ENCODE measurements around the gene ATP13A3.
A peak's percentile ranks its signal among the peaks of the same experiment; 100 is the strongest.

ATP13A3 gene

DNA sequence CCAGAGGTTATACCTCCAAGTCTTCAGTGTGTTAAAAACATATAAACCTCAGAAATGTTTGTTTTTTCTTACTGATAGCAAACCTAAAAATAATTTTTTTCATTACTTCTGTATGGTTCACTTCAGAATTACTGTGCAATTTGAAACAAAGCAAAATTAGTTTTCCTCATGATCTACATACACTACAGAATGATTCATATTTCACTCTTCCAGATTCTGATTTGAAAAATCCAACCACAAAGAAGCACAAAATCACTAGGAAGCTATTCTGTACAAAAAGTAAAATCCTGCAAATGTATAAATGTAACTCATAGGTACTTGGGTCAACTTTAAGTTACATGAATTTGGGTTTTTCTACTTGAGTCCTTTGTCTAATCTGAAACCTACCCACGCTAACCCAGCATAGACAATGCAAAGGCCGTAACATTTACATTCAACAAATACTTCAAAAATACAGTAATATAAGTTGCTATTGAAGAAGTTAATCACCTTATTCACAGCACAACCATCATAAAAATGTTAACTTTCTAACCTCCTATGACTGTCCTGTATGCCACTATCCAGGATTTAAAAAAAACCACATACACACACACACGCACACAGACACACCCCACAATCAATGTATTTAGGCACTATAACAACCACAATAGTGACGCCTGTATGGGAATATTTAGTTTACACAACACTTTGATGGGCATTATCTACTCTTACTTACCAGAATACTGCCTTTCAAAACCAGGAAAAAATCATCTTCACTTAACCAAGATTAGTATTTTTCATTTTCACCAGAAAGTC is 11.5 kb downstream of the ATP13A3 start:
- H3K36me3 Mint-ChIP-seq = peaks cover 2% of the 10 kb centered on the region
- H3K4me3 Mint-ChIP-seq = no peak overlapping the region
- no peaks in the 10 kb centered on the region for H3K9me3 Mint-ChIP-seq
- CTCF ChIA-PET = interaction anchor here (1.0 to 4.9 kb wide), 4 partner anchors 11 to 119 kb away, joined by 3 to 35 read pairs (median 8); no protein-coding TSS in a partner anchor
- H3K27me3 Mint-ChIP-seq = no peaks in the 10 kb centered on the region
- peaks cover 10% of the 10 kb centered on the region for H3K4me1 Mint-ChIP-seq
- DNase-seq = no peak
- no peak overlapping the region for H3K27ac Mint-ChIP-seq

DNA sequence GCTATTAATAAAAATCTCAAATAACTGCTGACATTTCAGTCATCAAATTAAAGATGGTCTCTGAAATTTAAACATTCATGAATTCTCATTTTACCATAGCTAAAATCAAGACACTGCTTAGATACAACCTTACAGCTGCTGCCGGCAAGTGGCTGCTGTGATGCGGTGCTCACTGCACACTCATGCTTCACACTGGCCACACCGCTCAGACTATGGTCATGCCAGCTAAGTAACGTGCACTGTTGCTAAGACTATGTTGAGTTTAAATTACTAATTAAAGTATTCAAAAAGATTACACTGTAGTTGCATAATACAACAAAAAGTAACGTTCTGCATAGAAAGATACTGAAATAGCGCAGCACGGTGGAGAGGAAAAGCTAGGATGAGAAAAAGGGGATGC is 12.1 kb downstream of the ATP13A3 start:
- H3K36me3 Mint-ChIP-seq = peaks cover 2% of the 10 kb centered on the region
- peaks cover 6% of the 10 kb centered on the region for H3K4me1 Mint-ChIP-seq
- no peak overlapping the region for H3K4me3 Mint-ChIP-seq
- DNase-seq = no peak
- no peaks in the 10 kb centered on the region for H3K27me3 Mint-ChIP-seq
- no peaks in the 10 kb centered on the region for H3K9me3 Mint-ChIP-seq
- CTCF ChIA-PET = interaction anchor here (0.9 to 4.9 kb wide), 6 partner anchors 9 to 121 kb away, joined by 3 to 35 read pairs (median 5); no protein-coding TSS in a partner anchor
- no peak overlapping the region for H3K27ac Mint-ChIP-seq

DNA sequence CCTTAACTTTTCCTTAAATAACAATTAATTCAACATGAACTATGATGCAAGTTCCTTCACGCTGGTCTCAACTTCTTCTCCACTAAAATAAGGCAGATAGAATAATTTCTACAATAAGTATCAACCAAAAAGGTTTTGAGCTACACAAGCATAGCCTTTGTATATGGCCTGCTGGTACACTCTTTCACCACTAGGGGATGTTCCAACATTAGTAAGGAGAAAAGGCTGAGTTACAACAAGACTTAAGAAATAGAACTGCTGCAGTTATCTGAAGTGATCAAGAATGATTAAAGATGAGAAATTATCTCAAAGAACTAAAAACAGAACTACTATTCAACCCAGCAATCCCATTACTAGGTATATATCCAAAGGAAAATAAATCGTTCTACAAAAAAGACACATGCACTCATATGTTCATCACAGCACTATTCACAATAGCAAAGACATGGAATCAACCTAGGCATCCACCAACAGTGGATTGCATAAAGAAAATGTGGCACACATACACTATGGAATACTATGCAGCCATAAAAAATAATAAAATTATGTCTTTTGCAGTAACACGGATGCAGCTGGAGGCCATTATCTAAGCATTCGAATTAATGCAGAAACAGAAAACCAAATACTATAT is 14.4 kb downstream of the ATP13A3 start:
- Mint-ChIP-seq H3K4me1 (peaks cover 6% of the 10 kb centered on the region), H3K9me3 (no peaks in the 10 kb centered on the region), H3K4me3 (no peak overlapping the region), H3K27me3 (no peaks in the 10 kb centered on the region), H3K27ac (no peak overlapping the region), H3K36me3 (no peaks in the 10 kb centered on the region)
- peak; percentile 34 for DNase-seq
- CTCF ChIA-PET = interaction anchor here (0.5 to 4.9 kb wide), 29 partner anchors 9 to 790 kb away, joined by 3 to 35 read pairs (median 4); partner anchors contain the start of gene TMEM44

DNA sequence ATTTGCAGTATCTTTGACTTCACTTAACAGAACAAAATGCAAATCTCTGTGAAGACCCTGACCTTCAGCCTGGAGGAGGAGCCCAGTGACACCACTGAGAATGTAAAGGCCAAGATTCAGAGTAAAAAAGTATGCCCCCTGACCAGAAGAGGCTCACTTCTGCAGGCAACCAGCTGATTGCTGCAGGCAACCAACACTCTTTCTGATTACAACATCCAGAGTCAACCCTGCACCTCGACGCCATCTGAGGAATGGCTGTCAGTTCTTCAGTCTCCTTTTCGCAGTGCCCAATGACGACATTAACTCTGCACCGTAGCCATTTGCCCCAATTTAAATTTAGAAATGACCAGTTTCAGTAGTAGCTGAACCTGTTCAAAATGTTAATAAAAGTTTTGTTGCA is 14.9 kb downstream of the ATP13A3 start:
- Mint-ChIP-seq H3K36me3 (no peaks in the 10 kb centered on the region), H3K27me3 (no peaks in the 10 kb centered on the region), H3K9me3 (no peaks in the 10 kb centered on the region), H3K27ac (no peak overlapping the region), H3K4me1 (peaks cover 8% of the 10 kb centered on the region), H3K4me3 (no peak overlapping the region)
- DNase-seq = no peak
- CTCF ChIA-PET = interaction anchor here (0.5 to 4.9 kb wide), 30 partner anchors 9 to 791 kb away, joined by 3 to 35 read pairs (median 4); partner anchors contain the start of gene TMEM44

DNA sequence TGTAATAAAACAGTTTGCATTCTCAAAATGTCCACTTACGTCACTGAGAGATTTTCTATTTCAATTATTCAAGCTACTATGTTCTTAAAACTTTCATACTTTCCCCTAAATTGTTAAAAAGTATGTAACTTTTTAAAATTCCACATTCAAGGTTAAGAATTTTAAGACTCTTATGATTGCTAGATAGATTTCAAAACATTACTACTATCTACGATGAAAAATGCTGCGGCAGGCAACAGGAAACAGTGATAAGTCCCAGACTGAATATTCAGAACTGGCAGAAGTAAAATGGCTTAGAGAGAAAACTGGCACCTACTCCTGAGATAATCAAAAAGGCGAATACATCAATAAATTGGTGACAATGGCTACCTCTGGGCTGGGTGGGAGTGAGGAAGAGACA is 16.2 kb downstream of the ATP13A3 start:
- no peak for DNase-seq
- Mint-ChIP-seq H3K9me3 (no peaks in the 10 kb centered on the region), H3K4me1 (peaks cover 14% of the 10 kb centered on the region), H3K36me3 (no peaks in the 10 kb centered on the region), H3K27me3 (no peaks in the 10 kb centered on the region), H3K4me3 (no peak overlapping the region), H3K27ac (peak overlapping the region; percentile 12)
- CTCF ChIA-PET = interaction anchor here (0.6 to 4.9 kb wide), 6 partner anchors 14 to 123 kb away, joined by 3 to 35 read pairs (median 4); no protein-coding TSS in a partner anchor

DNA sequence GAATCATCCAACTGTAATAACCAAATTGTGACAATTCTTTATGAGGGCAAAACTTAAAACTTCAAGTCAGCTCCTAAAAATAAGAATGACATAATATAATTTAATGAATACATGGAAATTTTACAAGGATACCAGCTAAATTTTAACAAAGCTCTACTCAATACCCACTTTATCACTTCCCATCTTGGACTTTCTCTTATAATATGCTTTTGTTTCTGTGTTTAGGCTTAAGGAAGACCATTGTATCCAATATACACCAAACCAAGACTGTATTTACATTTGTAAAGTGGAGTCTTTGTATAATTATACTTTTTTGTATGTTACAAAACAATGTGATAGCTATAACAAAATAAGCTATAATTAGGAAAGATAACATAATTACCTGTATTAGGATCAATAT is 16.8 kb downstream of the ATP13A3 start:
- Mint-ChIP-seq H3K36me3 (no peaks in the 10 kb centered on the region), H3K4me3 (no peak overlapping the region), H3K27me3 (no peaks in the 10 kb centered on the region), H3K4me1 (peaks cover 17% of the 10 kb centered on the region), H3K9me3 (no peaks in the 10 kb centered on the region), H3K27ac (no peak overlapping the region)
- CTCF ChIA-PET = interaction anchor here (0.9 to 1.4 kb wide), 3 partner anchors 105 to 164 kb away, joined by 3 to 4 read pairs (median 3); no protein-coding TSS in a partner anchor
- no peak for DNase-seq

DNA sequence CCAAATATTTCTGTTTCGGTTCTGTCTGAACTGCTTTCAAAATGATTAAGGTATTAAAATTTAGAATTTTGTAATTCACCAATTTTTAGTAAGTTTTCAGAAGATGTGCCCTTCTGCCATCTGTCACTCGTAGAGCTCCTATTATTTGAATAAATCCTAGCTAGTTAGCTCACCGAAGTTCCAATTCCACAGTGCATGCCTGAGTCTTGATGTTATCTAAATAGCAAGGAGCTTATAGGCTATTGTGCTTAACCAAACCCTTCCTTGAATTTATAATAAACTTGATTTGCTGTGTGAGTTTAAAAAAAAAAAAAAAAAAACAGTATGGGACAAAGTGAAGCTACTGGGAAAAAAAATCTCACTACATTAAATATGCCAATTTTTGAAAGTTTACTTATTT is 18.7 kb downstream of the ATP13A3 start:
- no peaks in the 10 kb centered on the region for H3K36me3 Mint-ChIP-seq
- DNase-seq = no peak
- CTCF ChIA-PET = interaction anchor here (1.6 kb wide), 1 partner anchor 103 kb away, joined by 4 read pairs; no protein-coding TSS in a partner anchor
- H3K27ac Mint-ChIP-seq = no peak overlapping the region
- H3K27me3 Mint-ChIP-seq = no peaks in the 10 kb centered on the region
- no peaks in the 10 kb centered on the region for H3K9me3 Mint-ChIP-seq
- no peak overlapping the region for H3K4me3 Mint-ChIP-seq
- peaks cover 17% of the 10 kb centered on the region for H3K4me1 Mint-ChIP-seq

DNA sequence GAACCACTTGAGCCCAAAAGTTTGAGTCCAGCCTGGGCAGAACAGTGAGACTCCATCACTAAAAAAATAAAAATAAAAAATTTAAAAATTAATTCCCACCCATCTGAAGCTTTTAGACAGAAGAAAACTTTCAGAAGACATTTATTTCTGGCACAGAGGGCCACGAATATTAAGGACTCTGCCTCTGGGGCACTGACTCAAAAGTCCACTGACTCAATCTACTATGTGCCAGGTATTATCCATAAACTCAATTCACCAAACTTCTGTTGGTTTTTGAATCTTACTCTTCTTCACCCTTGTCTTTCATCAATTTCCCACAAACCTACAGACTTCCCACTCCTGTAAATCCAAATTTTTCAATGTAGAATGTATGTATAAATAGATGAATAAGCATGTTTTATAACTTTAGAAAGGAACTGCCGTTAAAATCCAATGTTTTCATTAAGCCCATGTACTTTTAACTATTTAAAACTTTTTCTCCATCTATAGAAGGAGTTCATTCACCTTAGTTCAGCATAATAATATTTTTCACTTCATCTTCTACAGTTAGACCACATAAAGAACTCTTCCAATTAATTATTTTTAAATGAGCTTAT is 19.9 kb downstream of the ATP13A3 start:
- Mint-ChIP-seq H3K4me1 (peaks cover 11% of the 10 kb centered on the region), H3K27ac (no peak overlapping the region), H3K9me3 (no peaks in the 10 kb centered on the region), H3K4me3 (no peak overlapping the region), H3K27me3 (no peaks in the 10 kb centered on the region), H3K36me3 (peaks cover 1% of the 10 kb centered on the region)
- DNase-seq = no peak
- CTCF ChIA-PET = interaction anchor here (1.1 to 1.6 kb wide), 2 partner anchors 105 to 133 kb away, joined by 3 to 4 read pairs; no protein-coding TSS in a partner anchor

DNA sequence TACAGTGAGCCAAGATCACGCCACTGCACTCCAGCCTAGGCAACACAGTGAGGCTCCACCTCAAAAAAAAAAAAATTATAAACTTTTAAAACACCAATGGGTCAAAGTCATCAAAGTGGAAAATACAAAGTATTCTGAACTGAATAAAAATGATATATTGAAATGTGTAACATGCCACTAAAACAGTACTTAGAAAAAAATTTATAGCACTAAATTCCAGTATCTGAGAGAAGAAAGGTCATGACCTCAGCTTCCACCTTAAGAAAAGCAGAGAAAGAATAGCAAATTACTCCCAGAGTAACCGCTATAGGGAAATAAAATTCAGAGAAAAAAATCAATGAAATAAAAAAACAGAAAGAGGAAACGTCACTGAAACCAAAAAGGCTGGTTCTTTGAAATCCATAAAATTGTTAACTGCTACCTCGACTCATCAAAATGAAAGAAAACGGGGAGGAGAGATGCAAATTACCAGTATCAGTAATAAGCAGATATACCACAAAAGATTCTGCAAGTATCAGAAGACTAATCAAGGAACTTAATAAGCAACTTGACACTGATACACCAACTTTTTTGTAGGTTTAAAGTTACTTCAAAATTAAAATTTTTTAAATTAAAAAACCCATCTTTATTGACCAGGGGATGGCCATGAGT is 20.8 kb downstream of the ATP13A3 start:
- Mint-ChIP-seq H3K4me3 (no peak overlapping the region), H3K27me3 (no peaks in the 10 kb centered on the region), H3K4me1 (peaks cover 11% of the 10 kb centered on the region), H3K36me3 (peaks cover 2% of the 10 kb centered on the region), H3K9me3 (no peaks in the 10 kb centered on the region), H3K27ac (no peak overlapping the region)
- DNase-seq = no peak
- CTCF ChIA-PET = interaction anchor here (1.6 kb wide), 1 partner anchor 105 kb away, joined by 4 read pairs; no protein-coding TSS in a partner anchor

DNA sequence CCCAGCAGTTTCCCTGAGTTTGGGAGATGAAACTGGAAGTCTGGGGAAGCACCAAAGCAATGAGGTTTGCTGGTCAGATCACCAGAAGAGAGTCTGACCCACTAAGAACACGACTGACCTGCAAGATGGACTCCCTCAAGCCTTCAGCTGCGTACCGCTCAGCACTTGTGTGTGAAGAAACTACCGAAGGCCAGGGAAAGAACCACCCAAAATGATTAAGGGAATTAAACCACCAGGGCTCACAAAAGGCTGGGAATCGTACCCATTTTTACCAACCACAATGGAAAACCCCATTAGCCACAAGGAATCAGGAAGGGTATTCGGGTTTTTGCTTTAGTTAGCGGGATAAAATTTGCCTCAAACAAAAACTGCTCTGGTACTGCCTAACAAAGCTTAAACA is 21.6 kb downstream of the ATP13A3 start:
- H3K36me3 Mint-ChIP-seq = peaks cover 2% of the 10 kb centered on the region
- H3K4me1 Mint-ChIP-seq = peaks cover 11% of the 10 kb centered on the region
- no peak overlapping the region for H3K27ac Mint-ChIP-seq
- CTCF ChIA-PET = no interaction called here
- DNase-seq = no peak
- no peak overlapping the region for H3K4me3 Mint-ChIP-seq
- no peaks in the 10 kb centered on the region for H3K27me3 Mint-ChIP-seq
- no peaks in the 10 kb centered on the region for H3K9me3 Mint-ChIP-seq

DNA sequence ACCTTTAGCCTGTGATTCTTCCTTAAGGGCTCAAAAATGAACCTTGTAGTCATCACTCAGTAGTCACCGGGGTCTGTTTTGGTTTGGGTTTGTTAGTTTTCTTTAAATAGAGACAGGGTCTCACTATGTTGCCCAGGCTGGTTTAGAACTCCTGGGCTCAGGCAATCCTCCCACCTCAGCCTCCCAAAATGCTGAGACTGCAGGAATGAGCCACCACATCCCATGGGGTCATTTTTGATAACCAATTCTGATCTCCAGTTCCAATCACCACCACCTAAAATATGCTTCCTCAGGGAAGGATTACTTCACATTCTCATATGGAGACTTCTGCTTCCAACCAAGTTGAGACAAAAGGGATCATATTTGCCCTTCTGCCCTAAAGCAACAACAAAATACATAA is 22.1 kb downstream of the ATP13A3 start:
- Mint-ChIP-seq H3K4me1 (peaks cover 11% of the 10 kb centered on the region), H3K36me3 (peaks cover 5% of the 10 kb centered on the region), H3K27ac (no peak overlapping the region), H3K27me3 (no peaks in the 10 kb centered on the region), H3K4me3 (no peak overlapping the region), H3K9me3 (no peaks in the 10 kb centered on the region)
- CTCF ChIA-PET = no interaction called here
- DNase-seq = no peak

DNA sequence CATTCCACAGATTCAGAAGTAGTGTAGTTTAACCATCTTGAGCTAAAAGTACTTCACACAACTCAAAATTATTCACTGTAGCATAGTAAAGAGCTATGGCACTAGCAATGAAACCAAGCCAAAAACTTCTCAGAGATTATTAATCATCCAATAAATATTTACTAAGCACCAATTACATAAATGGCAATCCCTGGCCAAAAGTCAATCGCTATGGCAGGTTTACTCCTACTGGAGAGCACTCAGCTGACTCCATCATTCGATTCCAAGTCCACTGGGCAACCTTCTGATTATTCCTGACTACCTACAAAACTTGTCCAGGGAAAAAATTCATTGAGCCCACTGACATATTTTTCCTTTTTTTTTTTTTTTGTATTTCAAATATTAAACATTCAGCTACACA is 23.9 kb downstream of the ATP13A3 start:
- Mint-ChIP-seq H3K36me3 (peaks cover 8% of the 10 kb centered on the region), H3K4me1 (peaks cover 11% of the 10 kb centered on the region), H3K27me3 (no peaks in the 10 kb centered on the region), H3K9me3 (no peaks in the 10 kb centered on the region), H3K27ac (no peak overlapping the region), H3K4me3 (no peak overlapping the region)
- no peak for DNase-seq
- CTCF ChIA-PET = interaction anchor here (1.5 kb wide), 2 partner anchors 9 to 30 kb away, joined by 3 to 7 read pairs; no protein-coding TSS in a partner anchor

DNA sequence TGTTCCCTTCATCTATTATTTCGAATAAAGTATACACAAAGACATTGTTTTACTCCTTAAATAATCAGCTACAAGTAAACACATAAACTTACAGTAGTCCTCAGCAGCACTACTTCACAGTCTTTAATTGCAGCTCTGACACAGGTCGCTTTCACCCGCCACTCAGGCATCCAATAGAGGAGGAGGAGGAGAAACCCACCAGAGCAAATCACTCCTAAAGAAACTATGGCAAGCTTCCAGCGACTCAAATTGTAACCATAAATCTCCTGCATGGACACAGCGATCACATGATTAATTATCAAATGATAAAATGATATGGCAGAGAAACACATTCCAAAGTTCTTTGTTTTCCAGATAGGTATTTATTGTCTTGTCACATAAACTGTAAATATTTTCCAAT is 26.2 kb downstream of the ATP13A3 start:
- H3K27ac Mint-ChIP-seq = no peak overlapping the region
- DNase-seq = no peak
- peaks cover 12% of the 10 kb centered on the region for H3K36me3 Mint-ChIP-seq
- H3K9me3 Mint-ChIP-seq = no peaks in the 10 kb centered on the region
- CTCF ChIA-PET = no interaction called here
- H3K4me3 Mint-ChIP-seq = no peak overlapping the region
- no peaks in the 10 kb centered on the region for H3K27me3 Mint-ChIP-seq
- H3K4me1 Mint-ChIP-seq = peaks cover 3% of the 10 kb centered on the region

DNA sequence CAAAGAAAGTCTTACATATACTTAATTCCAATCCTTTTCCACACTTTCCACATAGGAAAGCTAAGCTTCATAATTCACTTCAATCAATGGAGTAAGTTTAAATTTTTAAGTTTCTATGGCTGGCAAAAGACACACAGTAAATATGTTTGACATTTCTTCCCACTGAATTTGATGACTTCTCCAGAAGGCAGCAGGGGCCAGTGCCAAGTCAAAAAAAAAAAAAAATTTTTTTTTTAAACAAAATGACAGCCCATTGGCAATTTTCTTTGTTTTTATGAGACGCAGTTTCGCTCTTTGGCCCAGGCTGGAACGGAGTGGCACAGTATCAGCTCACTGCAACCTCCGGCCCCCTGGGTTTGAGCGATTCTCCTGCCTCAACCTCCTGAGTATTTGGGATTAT is 28.7 kb downstream of the ATP13A3 start:
- no peaks in the 10 kb centered on the region for H3K27me3 Mint-ChIP-seq
- peaks cover 18% of the 10 kb centered on the region for H3K36me3 Mint-ChIP-seq
- H3K9me3 Mint-ChIP-seq = no peaks in the 10 kb centered on the region
- no peak overlapping the region for H3K27ac Mint-ChIP-seq
- CTCF ChIA-PET = no interaction called here
- H3K4me1 Mint-ChIP-seq = no peaks in the 10 kb centered on the region
- DNase-seq = no peak
- no peak overlapping the region for H3K4me3 Mint-ChIP-seq
